Liver (tissue), 3 donors: ENCODE measurements around the gene WFS1.

Source experiments
- CTCF ChIP-seq: fragments of 150-350 bp; IDR thresholded peaks from 2 replicates; pipeline ENCODE4 v1.5.1; 2017; ENCODE audit warnings: improper control_type of control experiment, low read depth, low read length; ENCODE audit not compliant: missing input control
- RAD21 ChIP-seq, 2 donors: IDR thresholded peaks; 2 replicates each; pipeline ENCODE4 v1.6.1; 2016; ENCODE audit warnings: antibody characterized with exemption in 2 of 2, mild to moderate bottlenecking in 2 of 2
- donor health status: healthy.
- donor health status: healthy.

DNA sequence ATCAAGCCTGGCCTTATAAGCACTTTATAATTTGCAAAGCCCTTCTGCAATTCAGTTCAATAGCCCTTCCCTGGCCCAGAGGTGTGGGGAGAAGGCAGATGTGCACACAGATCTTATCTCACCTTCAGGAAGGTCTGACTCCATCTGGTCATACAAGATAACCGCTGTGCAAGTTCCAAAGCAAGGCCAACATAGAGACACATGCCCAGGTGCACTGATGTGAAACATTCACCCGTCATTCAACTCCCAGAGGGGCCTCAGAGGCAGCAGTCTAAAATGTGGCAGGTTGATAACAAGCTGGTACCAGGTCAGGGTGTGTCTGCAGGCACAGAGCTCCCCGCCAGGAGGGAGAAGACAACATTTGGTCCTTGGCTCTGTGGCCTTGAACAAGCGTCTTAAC lies 10.9 kb upstream of the WFS1 start:
- no peak for TF ChIP-seq CTCF
- no peak for TF ChIP-seq RAD21 (IDR thresholded peaks at IDR 0.05)
